Ishikawa (cell line): ENCODE results near the gene TMC7.

Experiments
- CEBPB ChIP-seq: IDR thresholded peaks from 2 replicates; pipeline ENCODE4 v1.6.1; 2012
- CREB1 ChIP-seq: IDR thresholded peaks from 2 replicates; pipeline ENCODE4 v1.6.1; 2012; ENCODE audit warnings: low read depth
- EGR1 ChIP-seq: IDR thresholded peaks from 2 replicates; pipeline ENCODE4 v1.6.1; 2012
- EP300 ChIP-seq: IDR thresholded peaks from 2 replicates; pipeline ENCODE4 v1.6.1; 2012; ENCODE audit warnings: borderline replicate concordance
- MAX ChIP-seq: IDR thresholded peaks from 2 replicates; pipeline ENCODE4 v1.6.1; 2012
- NFIC ChIP-seq: IDR thresholded peaks from 2 replicates; pipeline ENCODE4 v1.6.1; 2012
- RAD21 ChIP-seq: IDR thresholded peaks from 2 replicates; pipeline ENCODE4 v1.6.1; 2012; ENCODE audit warnings: low read depth
- REST ChIP-seq: IDR thresholded peaks from 2 replicates; pipeline ENCODE4 v1.6.1; 2012; ENCODE audit warnings: low read depth, mild to moderate bottlenecking
- TAF1 ChIP-seq: IDR thresholded peaks from 2 replicates; pipeline ENCODE4 v1.6.1; 2012; ENCODE audit warnings: low read depth, mild to moderate bottlenecking
- TCF12 ChIP-seq: IDR thresholded peaks from 2 replicates; pipeline ENCODE4 v1.6.1; 2012; ENCODE audit warnings: low read depth
- TEAD4 ChIP-seq: IDR thresholded peaks from 2 replicates; pipeline ENCODE4 v1.6.1; 2012
- USF1 ChIP-seq: IDR thresholded peaks from 2 replicates; pipeline ENCODE4 v1.6.1; 2012
- YY1 ChIP-seq: IDR thresholded peaks from 2 replicates; pipeline ENCODE4 v1.6.1; 2012; ENCODE audit warnings: low read depth
- ZBTB7A ChIP-seq: IDR thresholded peaks from 2 replicates; pipeline ENCODE4 v1.6.1; 2012; ENCODE audit warnings: low read depth

TMC7 gene

GRCh38 chr16:19109288-19109664 lies 125.5 kb downstream of the TMC7 start:
- TF ChIP-seq CEBPB (no peak), RAD21 (no peak), TEAD4 (no peak), YY1 (no peak), TAF1 (no peak), NFIC (no peak), REST (no peak), TCF12 (no peak), EGR1 (no peak), ZBTB7A (no peak), EP300 (no peak), USF1 (no peak), CREB1 (no peak), MAX (no peak)

DNA sequence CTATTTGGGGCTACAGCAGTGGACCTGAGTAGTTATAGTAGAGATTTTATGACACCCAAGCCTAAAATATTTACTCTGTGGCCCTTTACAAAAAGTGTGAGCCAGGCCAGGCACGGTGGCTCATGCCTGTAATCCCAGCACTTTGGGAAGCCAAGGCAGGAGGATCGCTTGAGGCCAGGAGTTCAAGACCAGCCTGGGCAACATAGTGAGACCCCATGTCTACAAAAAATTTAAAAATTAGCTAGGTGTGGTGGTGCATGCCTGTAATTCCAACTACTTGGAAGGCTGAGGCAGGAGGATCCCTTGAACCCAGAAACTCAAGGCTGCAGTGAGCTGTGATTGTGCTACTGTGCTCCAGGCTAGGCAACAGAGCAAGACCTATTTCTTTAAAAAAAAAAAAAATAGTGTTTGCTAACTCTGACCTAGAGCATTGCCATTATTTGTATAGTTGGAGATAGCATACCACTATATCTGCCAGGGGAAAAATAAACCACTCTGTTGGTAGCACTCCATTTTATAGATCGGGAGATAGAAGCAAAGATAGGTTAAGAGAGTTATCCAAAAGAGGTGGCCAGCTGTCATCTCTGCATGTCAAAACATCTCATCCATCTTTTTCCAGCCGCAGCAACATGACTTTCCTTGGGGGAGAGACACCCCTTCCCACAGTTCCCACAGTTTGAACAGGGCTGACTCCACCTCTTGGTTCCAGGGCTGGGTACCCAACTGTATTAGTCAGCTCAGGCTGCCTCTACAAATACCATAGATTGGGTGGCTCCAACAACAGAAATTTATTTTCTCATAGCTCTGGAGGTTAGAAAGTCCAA lies 127.0 kb downstream of the TMC7 start:
- TF ChIP-seq CREB1 = no peak

DNA sequence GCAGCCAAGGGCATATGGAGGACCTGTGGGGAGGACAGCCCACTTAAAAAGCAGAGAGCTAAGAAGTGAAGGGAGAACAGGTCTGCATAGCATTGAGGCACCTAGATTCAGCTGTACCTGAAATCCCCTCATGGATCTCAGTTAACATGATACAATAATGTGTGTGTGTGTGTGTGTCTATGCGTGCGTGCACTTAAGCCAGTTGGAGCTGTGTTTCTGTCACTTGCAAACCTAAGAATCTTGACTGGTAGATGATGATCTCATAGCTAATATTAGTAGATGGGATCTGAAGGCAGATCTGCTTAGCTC lies 128.3 kb downstream of the TMC7 start:
- TF ChIP-seq RAD21 (no peak), USF1 (no peak), REST (no peak)
